Activated B cell treated with CpG ODN at 0.5 μM for 24 hours (primary cell): ENCODE measurements around the gene NFE2L3. TPM values are rescaled to one million over a fixed set of nuclear protein-coding genes. Genes with fewer than 3 reads are reported as not detected.
A peak's percentile ranks its signal among the peaks of the same experiment; 100 is the strongest.

Experiments
- ATAC-seq: fragments of 200-7000 bp; cut with Tn5 transposase; one replicate; pipeline ENCODE4 v1.10.0; 2021; ENCODE audit warnings: low read depth, mild to moderate bottlenecking, moderate library complexity
- CTCF ChIA-PET: fragments of 350-600 bp; sonication (Branson Sonifier 250); formaldehyde crosslinking; loops from one replicate; lab custom pipeline; 2021; ENCODE audit warnings: antibody characterized with exemption; lab: Charles Lee
- POLR2A ChIA-PET: fragments of 350-600 bp; sonication (Branson Sonifier 250); formaldehyde crosslinking; loops from one replicate; lab custom pipeline; 2021; ENCODE audit warnings: antibody characterized with exemption; lab: Charles Lee
- DNase-seq: peaks from one replicate; pipeline ENCODE4 v3.0.0; 2022
- H3K27ac Mint-ChIP-seq: one replicate; pipeline ENCODE4 v1.8.0; 2020; ENCODE audit warnings: mixed read lengths
- H3K27me3 Mint-ChIP-seq: one replicate; pipeline ENCODE4 v1.8.0; 2021; ENCODE audit warnings: mixed read lengths
- H3K36me3 Mint-ChIP-seq: one replicate; pipeline ENCODE4 v1.8.0; 2021; ENCODE audit warnings: low read depth, mixed read lengths
- H3K4me1 Mint-ChIP-seq: one replicate; pipeline ENCODE4 v1.8.0; 2021; ENCODE audit warnings: mixed read lengths
- H3K4me3 Mint-ChIP-seq: one replicate; pipeline ENCODE4 v1.8.0; 2020; ENCODE audit warnings: mild to moderate bottlenecking, mixed read lengths
- H3K9me3 Mint-ChIP-seq: one replicate; pipeline ENCODE4 v1.8.0; 2020; ENCODE audit warnings: mixed read lengths
- intact Hi-C: fragments of 100-400 bp; cut with micrococcal nuclease; formaldehyde crosslinking; loops from one replicate; pipeline ENCODE4 v1.15.1; 2024
- total RNA-seq: library from RNA; stranded (reverse); gene quantifications from 2 replicates; pipeline ENCODE4 v1.2.3, GENCODE V29; 2022
- TF ChIP-seq, protein P1 (sequence below): fragments of 200-600 bp; IDR thresholded peaks from one replicate; pipeline ENCODE4 v1.8.0; 2022; ENCODE audit warnings: antibody characterized with exemption, mild to moderate bottlenecking

Gene NFE2L3
- total RNA-seq, 1 donor from 2014 or later: 2.7 TPM

DNA sequence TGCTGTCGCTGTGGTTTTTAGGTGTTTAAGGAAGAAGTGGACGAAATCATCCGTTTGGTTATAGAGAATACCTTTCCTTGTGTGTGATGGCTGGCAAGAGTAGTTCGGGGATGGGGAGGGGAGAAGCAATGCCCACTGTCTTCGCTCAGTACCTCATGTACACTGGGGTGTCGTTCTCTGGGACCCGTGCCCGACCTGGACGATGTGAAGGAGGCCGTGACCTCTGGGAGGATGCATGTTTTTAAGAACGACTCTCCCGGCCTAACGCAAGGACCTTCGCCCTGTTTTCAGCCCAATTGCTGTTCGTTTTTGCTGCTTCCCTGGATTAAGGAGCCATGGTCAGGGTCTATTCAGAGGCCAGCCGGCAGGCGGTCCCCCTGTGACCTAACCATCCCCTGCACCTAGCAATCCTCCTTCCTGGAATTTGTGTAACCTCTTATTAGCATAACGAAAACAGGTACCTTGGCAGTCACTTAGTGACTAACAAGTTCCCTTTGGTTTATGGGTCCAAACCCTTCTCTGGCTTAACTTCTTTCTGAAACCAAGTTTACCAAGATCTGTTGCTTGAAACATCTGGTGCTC is 1.3 kb downstream of the NFE2L3 start:
- H3K27me3 Mint-ChIP-seq: no peaks in the 10 kb centered on the region
- peaks cover 59% of the 10 kb centered on the region for H3K4me1 Mint-ChIP-seq
- H3K27ac Mint-ChIP-seq: peak overlapping the region; percentile 54
- ChIA-PET POLR2A (interaction anchor here (1.1 to 1.4 kb wide), 5 partner anchors 9 to 75 kb away, joined by 3 to 9 read pairs (median 4); partner anchors contain the start of gene HNRNPA2B1), CTCF (no interaction called here)
- H3K4me3 Mint-ChIP-seq: peak overlapping the region; percentile 87
- DNase-seq (no peak), ATAC-seq (no peak)
- intact Hi-C loops: loop anchor here (2.0 to 5.0 kb wide), 5 partner anchors 53 to 1009 kb away; partner anchors contain the start of gene SNX10
- H3K9me3 Mint-ChIP-seq: no peaks in the 10 kb centered on the region
- no peaks in the 10 kb centered on the region for H3K36me3 Mint-ChIP-seq
- TF ChIP-seq, protein P1, sequence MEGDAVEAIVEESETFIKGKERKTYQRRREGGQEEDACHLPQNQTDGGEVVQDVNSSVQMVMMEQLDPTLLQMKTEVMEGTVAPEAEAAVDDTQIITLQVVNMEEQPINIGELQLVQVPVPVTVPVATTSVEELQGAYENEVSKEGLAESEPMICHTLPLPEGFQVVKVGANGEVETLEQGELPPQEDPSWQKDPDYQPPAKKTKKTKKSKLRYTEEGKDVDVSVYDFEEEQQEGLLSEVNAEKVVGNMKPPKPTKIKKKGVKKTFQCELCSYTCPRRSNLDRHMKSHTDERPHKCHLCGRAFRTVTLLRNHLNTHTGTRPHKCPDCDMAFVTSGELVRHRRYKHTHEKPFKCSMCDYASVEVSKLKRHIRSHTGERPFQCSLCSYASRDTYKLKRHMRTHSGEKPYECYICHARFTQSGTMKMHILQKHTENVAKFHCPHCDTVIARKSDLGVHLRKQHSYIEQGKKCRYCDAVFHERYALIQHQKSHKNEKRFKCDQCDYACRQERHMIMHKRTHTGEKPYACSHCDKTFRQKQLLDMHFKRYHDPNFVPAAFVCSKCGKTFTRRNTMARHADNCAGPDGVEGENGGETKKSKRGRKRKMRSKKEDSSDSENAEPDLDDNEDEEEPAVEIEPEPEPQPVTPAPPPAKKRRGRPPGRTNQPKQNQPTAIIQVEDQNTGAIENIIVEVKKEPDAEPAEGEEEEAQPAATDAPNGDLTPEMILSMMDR: no peak

DNA sequence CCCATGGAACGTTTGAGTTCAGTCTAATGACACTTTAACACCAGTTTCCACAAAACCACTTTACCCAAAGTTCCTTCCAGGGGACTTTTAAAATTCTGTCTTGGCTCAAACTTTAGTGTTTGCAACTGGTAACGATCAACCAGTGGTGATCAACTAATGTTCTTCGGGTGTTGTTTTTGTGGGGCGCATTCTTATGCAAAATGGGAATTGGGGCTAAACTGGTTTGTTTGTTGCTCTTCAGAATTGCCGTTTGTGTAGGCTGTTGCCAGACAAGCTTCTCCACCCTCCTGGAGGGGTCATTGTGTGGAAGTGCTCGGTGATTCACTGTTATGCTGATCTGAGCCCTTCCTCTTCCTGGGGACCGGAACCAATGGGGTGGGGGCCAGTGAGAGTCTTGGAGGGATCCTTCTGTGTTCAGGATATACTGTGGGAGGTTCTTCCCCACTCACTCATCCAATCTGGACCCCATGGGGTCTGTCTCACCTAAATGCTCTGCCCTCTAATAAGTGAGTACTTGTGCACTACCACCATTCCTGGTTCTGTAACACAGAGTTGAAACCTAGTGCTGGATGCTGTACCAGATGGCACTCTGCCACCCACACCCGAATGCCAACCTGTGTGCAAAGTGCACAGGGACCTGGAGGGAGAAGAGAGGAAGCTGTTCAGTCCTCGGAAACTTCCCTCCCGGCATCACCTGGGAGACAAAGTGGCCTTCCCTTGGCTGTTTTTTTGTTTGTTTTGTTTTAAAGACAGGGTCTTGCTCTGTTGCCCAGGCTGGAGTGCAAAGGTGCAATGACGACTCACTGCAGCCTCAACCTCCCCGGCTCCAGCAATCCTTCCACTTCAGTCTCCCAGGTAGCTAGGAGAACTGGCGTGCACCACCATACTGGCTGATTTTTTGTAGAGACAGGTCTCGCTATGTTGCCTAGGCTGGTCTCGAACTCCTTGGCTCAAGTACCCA is 2.1 kb downstream of the NFE2L3 start:
- Mint-ChIP-seq H3K4me1 (peaks cover 65% of the 10 kb centered on the region), H3K27ac (peak overlapping the region; percentile 54), H3K36me3 (no peaks in the 10 kb centered on the region), H3K9me3 (no peaks in the 10 kb centered on the region), H3K27me3 (no peaks in the 10 kb centered on the region), H3K4me3 (peak overlapping the region; percentile 87)
- DNase-seq (no peak), ATAC-seq (no peak)
- CTCF ChIA-PET: interaction anchor here (1.6 to 2.4 kb wide), 2 partner anchors 35 to 44 kb away, joined by 5 to 13 read pairs; no protein-coding TSS in a partner anchor
- POLR2A ChIA-PET: interaction anchor here (1.1 to 2.6 kb wide), 5 partner anchors 10 to 52 kb away, joined by 3 to 9 read pairs (median 4); partner anchors contain the start of gene HNRNPA2B1
- TF ChIP-seq, protein P1: no peak
- intact Hi-C loops: loop anchor here (2.0 to 5.0 kb wide), 5 partner anchors 53 to 1008 kb away; partner anchors contain the start of gene SNX10

DNA sequence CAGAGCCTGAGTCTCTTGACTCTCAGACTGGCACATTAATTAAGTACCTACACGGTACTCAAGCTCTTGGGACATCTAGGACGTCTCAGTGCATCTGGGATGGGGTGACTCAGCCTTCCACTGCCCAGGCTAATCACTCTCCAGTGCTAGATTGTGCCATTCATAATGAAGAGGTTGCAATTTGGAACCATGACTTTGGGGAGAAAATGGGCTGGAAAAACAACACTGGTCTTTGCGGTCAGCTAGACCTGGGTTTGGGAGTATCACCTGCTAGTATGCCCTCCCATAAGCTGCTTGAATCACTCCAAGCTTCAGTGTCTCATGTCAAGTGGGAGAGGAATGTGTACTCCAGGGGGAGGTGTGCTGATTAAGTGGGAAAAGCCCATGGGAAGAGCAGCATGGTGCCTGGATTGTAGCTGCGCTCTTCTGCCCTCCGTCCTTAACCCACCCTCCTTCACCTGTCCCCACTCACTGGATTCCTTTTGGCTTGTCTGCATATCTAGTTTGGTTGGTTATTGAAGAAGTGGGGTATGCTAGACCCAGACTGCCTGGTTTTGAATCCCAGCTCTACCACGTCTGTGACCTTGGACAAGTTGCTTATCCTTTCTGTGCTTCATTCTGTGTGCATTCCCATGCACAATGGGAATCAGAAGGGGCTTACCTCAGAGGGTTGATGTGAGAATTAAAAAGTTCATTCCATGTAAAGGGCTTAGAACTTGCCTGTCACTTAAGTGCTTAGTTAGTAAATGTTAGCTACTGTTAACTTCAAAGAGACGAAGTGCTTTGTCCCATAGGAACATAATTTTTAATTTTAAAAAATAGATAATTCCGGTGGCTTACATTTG is 3.8 kb downstream of the NFE2L3 start:
- TF ChIP-seq, protein P1: no peak
- no peak for DNase-seq
- no peak for ATAC-seq
- H3K36me3 Mint-ChIP-seq: no peaks in the 10 kb centered on the region
- H3K4me1 Mint-ChIP-seq: peaks cover 65% of the 10 kb centered on the region
- CTCF ChIA-PET: interaction anchor here (0.6 to 2.4 kb wide), 5 partner anchors 33 to 261 kb away, joined by 3 to 13 read pairs (median 5); no protein-coding TSS in a partner anchor
- peak overlapping the region; percentile 88 for H3K27ac Mint-ChIP-seq
- intact Hi-C loops: loop anchor here (1.0 to 2.0 kb wide), 2 partner anchors 17 to 45 kb away; partner anchors contain the start of gene HNRNPA2B1
- no peaks in the 10 kb centered on the region for H3K9me3 Mint-ChIP-seq
- no peaks in the 10 kb centered on the region for H3K27me3 Mint-ChIP-seq
- POLR2A ChIA-PET: interaction anchor here (0.8 to 2.6 kb wide), 8 partner anchors 24 to 66 kb away, joined by 3 to 22 read pairs (median 7); partner anchors contain the start of genes CBX3 and HNRNPA2B1
- peak overlapping the region; percentile 82 for H3K4me3 Mint-ChIP-seq

DNA sequence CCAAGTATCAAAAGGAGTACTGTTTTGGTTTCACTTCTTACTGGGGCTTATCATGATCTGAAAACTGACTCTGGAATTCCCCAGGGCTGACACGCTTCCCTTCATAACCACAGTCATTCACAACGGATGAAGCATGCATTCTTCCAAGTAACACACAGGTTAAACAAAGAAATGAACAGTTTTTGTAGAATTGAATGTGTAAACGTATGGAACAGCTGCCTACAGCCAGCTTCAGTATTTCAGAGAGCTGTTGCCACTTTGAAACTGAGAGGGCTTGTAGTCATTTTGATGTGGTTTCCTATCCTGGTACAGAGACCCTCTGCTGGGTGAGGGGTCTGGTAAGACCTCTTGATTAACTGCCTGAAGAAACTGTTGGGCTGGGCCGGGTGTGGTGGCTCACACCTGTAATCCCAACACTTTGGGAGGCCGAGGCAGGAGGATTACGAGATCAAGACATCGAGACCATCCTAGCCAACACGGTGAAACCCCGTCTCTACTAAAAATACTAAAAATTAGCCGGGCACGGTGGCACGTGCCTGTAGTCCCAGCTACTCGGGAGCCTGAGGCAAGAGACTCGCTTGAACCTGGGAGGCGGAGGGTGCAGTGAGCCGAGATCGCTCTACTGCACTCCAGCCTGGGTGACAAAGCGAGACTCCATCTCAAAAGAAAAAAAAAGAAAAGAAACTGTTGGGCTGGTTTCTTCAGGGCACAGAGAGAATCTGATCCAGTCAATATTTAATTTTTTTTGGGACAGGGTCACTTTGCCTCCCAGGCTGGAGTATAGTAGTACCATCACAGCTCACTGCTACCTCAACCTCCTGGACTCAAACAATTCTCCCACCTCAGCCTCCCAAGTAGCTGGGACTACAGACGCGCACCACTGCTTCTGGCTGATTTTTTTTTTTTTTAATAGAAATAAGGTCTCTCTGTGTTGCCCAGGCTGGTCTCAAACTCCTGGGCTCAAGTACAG is 4.7 kb downstream of the NFE2L3 start:
- peak; percentile 32 for ATAC-seq
- intact Hi-C loops: loop anchor here (1.0 to 2.0 kb wide), 2 partner anchors 16 to 44 kb away; partner anchors contain the start of gene HNRNPA2B1
- CTCF ChIA-PET: interaction anchor here (0.9 to 2.4 kb wide), 5 partner anchors 35 to 262 kb away, joined by 3 to 13 read pairs (median 5); no protein-coding TSS in a partner anchor

More for the DNA sequence above, 4.7 kb downstream of the NFE2L3 start:
- Mint-ChIP-seq H3K4me3 (peak overlapping the region; percentile 82), H3K9me3 (no peaks in the 10 kb centered on the region), H3K27ac (peak overlapping the region; percentile 88), H3K27me3 (no peaks in the 10 kb centered on the region), H3K36me3 (no peaks in the 10 kb centered on the region), H3K4me1 (peaks cover 57% of the 10 kb centered on the region)
- DNase-seq: no peak
- POLR2A ChIA-PET: interaction anchor here (0.7 to 2.6 kb wide), 13 partner anchors 10 to 67 kb away, joined by 3 to 22 read pairs (median 6); partner anchors contain the start of genes CBX3 and HNRNPA2B1
- TF ChIP-seq, protein P1: no peak
